Renal pelvis (tissue), 4 donors: ENCODE measurements around the gene ANKRD33. TPM values are rescaled to one million over a fixed set of nuclear protein-coding genes. Genes with fewer than 3 reads are reported as not detected.

Experiments used
- DNase-seq: peaks from one replicate; pipeline ENCODE4 v3.0.0-alpha.2; 2013
- polyA plus RNA-seq, 3 donors: library from polyadenylated mRNA; unstranded; fragments of 120-200 nt; gene quantifications; one replicate each; pipeline ENCODE4 v1.2.1, GENCODE V29; 2013; ENCODE audit not compliant: insufficient read length in 3 of 3

Gene ANKRD33
- polyA plus RNA-seq, 3 donors = 0.14 to 0.73 (median 0.53) TPM

- no peak for DNase-seq
Observed at GRCh38 chr12:51915951-51916350, 28.0 kb downstream of the ANKRD33 start.

GRCh38 chr12:51917041-51917590, 29.2 kb downstream of the ANKRD33 start:
- DNase-seq = no peak

DNA sequence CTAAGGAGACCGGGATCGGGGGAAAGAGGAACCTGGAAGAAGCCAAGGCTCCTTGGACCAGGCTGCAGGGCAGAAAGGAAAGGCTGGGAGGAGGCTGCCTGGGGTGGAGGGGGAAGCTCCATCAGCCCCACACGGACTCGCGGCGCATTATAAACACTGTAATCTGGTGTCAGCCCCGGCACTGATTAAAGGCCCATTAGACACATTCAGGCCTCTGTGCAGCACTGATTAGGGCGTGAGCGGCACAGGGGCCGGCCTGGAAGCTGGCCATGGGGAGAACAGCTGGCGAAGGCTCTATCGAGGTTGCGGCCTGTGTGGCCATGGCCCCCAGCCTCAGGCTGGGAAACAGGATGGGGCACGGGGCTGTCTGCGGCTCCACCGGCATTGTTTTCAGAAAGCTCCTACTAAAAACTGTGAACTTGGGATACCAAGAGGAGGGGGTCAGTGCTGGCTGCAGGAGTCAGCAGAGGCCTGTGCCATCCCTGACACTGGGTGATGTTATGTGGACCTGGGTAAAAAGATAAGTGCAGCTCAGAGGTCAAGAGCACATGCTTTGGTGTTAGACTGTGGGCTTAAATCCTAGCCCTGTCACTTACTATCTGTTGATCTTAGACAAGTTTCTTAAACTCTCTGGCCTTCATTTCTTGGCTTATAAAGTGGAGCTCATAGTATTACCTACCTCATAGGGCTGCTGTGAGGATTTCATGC, 30.0 kb downstream of the ANKRD33 start:
- DNase-seq = no peak

GRCh38 chr12:51920046-51920445, 32.1 kb downstream of the ANKRD33 start:
- no peak for DNase-seq

- no peak for DNase-seq
Observed at GRCh38 chr12:51921017-51921725, 33.3 kb downstream of the ANKRD33 start.

DNA sequence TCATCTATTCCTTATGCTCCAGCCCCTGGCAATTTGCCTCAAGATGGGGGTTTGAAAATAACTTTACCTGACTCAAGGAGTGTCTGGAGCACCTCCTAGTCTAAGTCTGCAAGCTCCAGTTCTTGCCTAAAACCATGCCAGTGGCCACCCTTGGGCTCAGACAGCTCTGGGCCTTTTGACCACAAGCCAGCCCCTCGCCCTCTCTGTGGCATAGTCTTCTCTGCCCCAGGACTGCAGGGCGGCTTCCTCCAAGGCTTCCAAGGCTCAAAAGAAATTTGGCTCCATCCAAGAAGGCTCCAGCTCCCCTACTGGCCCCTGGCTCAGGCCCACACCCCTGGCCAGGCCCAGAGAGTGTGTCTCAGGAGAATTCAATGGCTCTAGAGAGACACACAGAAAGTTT, 34.2 kb downstream of the ANKRD33 start:
- no peak for DNase-seq

DNA sequence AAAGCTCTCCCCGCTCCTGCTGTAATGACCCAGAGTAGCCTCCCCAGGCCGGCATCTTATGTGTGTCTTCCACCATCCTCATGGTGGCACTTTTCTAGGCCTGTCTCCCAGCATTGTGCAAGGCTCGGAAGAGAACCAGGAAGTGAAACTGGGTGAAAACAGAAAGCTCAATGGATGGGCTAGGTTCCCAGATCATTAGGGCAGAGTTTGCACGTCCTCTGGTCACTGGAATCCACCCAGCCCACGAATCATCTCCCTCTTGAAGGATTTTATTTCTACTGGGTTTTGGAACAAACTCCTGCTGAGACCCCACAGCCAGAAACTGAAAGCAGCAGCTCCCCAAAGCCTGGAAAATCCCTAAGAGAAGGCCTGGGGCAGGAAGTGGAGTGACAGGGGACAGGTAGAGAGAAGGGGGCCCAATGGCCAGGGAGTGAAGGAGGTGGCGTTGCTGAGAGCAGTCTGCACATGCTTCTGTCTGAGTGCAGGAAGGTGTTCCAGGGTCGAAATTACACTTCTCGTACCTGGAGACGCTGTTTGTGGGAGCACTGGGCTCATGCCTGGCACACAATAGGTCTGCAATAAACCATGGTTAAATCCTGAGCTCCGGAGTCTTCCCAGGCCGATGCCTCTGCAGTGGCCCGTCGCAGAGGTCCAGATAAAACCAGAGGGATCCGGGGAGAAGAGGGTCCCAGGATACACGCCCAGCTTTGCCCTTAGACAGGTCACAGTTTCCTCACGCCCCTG, 35.0 kb downstream of the ANKRD33 start:
- DNase-seq = no peak

DNA sequence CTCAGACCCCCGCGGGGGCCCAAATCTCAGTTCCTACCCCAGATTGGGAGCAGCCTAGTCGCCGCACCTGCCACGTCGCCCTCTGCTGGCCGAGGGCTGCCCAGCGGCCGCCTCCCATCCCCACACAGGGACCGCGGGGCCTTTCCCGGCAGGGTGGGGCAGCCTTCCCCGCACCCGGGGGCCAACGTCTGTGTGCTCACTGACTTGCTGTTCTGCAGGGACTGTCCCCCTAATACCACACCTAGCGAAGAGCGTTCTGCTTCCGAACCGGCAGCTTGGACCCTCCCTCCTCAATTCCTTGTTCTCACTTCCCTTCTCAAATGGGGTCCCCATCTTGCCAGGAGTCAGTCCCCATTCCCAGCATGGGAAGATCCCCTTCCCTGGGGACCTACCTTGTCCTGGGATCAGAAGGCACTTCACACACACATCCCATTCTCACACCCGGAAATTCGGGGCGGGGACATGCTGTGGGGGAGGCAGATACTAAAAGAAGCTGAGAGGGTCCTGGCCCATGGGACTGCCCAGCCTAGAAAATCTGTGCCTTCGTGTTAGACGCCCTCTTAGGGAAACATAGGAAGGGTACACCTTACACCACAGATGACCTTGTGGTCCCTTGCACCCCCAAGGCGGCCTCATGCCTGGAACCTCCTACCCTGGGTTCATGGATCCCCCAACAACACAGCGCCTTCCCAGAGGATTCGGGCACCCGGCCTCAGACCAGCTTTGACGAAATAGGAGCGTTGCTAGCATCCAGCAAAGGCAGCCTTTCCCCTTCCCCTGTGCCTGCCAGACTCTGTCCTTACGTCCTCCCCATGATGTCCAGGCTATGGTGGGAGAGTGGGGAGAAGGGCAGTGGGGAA, 35.8 kb downstream of the ANKRD33 start:
- DNase-seq = no peak

DNA sequence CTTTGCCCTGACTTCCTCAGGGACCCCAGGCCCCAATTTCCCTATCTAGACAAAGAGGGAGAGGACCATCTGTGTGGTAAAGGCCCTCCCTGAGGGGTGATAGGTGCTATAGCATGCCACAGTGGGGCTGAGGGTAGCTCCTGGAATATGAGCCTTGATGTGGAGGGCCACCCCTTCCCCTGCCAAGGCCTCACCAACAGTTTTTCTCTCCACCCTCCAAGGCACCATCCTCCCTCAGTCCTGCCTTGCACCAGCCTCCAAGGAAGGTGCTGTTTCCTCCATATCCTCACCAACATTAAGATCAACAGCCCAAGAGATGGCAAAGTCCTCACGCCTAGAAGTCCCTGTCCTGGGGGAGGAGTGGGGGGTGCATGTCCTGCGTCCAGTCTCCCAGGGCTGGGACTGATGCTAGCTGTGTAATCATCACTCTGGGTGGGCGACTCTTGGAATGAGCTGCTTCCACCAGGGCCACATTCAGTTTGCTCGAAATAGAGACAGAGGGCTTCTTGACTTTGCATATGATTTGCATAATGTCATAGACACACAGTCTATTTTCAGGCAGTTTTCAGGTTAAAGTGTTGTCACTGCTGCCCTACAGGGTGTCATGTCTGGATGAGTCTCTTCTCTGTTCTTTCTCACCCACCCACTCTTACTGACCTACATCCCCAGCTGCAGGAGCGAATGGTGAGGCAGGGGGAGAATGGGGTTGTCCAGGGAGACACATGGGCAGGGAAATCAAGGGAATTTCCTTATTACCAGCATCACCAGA, 36.8 kb downstream of the ANKRD33 start:
- no peak for DNase-seq

- DNase-seq = no peak
Observed at GRCh38 chr12:51925346-51926063, 37.6 kb downstream of the ANKRD33 start.

DNA sequence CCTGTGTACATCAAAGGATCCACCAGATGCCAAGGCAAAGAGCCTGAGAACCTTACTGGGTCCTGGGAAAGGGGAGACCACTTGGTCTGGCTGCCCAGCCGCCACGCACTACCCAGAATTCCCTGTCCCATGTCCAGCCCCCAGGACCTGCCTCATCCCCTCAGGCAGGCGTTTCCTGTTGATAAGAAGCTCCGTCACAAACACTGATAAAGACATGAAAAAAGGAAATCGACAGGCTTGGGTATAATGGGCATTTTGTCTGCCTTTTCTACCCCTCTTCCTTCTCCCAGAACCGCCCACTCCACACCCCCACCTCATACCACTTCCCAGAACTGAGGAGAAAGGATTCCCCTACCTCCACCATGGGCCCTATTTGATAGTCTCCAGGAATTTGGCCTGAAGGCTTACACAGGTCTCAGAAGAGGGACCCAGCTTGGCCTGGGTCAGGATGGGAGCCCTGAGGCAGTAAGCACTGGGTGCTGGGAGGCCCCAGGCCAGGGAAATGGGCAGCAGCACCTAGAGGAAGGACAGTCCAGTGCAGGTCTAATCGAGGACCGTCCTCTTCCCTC, 38.2 kb downstream of the ANKRD33 start:
- no peak for DNase-seq

DNA sequence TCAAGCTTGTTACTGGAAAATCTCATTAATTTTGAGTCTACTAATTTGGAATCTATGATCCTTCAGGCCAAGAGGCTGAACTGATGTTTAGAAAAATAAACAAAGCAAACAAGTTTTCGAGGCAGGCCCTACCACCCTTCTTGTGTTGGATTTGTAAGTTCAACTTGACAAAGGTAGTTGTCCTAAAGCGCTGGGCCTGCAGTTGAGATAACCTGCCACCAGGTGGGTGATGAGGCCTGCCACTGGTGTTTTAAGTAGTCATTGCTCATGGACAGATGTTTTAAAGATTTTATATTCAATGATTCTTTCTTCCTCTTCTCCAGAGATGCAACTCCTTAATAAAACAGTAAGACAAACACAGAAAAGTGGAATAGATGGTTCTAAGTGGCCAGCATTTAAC, 38.8 kb downstream of the ANKRD33 start:
- DNase-seq = no peak

DNA sequence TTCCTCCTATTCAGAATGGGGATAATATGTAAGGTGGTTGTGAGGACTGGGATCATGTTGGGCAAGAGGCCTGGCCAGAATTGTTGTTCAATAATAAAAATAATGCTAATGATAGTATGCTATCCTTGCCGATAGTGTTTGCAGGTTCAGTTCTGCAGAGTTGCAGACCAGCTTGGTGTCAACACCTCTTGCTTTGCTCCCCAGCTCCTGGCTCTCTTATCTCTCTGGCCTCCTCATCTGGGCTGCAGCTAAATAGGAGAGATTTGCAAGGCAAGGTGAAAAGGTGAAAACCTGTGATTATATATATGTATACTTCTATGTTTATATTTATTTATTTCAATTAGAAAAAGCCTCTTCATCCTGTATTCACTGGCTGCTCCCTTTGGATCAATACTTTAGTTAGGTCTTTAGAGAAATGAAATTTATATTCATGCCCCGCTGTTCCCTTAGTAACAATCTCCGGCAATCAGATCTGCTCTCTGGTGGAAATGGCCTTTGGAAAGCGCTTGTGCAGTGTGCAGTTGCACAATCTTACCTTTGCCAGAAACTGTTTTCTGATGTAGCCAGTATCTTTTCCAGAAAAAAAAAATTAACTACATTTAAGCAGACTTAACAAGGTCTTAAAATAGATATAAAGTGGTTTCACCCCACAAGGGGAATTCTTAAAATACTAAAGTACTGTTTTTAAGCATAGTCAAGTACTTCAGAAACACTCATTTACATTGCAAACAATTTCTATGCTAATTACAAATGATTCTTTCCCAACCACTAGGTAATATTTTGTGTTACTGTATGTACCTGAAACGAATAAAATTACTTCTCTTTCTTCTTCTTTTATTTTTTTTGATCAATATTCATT, 44.5 kb downstream of the ANKRD33 start:
- no peak for DNase-seq

GRCh38 chr12:51934080-51934479, 46.2 kb downstream of the ANKRD33 start:
- DNase-seq = no peak

DNA sequence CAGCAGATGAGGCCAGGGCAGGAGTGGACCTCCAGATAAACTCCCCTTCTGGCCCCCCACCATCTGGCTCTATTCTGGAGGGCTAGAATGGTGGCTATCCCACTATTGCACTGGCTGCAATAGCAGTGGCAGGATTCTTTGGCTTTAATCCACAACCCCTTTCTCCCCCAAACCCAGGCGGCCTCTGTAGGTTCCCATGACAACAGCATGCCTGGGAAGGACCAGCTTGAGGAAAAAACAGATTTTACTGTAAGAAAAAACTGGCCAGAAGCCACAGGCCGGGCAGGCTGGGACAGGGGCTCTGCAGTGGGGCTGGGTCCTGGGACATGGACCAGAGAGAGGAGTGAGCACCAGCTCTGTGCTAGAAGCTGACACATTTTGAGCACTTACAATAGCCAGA, 50.0 kb downstream of the ANKRD33 start:
- no peak for DNase-seq

- no peak for DNase-seq
Observed at GRCh38 chr12:51938726-51939125, 50.8 kb downstream of the ANKRD33 start.

- no peak for DNase-seq
Observed at GRCh38 chr12:51941011-51941581, 53.2 kb downstream of the ANKRD33 start.
